K562 (cell line): Measurements from ENCODE around the gene PRICKLE4. TPM values are rescaled to one million over a fixed set of nuclear protein-coding genes. Genes with fewer than 3 reads are reported as not detected.
A peak's percentile ranks its signal among the peaks of the same experiment; 100 is the strongest.

Experiments used
- ARID1B ChIP-seq: fragments of 450-650 bp; IDR thresholded peaks from 2 replicates; pipeline ENCODE4 v1.6.1; 2016; ENCODE audit warnings: antibody characterized with exemption, mild to moderate bottlenecking, inconsistent platforms
- ARNT ChIP-seq, 2 experiments: fragments of 450-650 bp; IDR thresholded peaks; 2 replicates each; pipeline ENCODE4 v1.6.1; 2016; ENCODE audit warnings: mild to moderate bottlenecking in 1 of 2
- ATF6 ChIP-seq: sonication (generic); formaldehyde crosslinking; IDR thresholded peaks from 2 replicates; pipeline ENCODE4 v1.4.0; 2020; ENCODE audit warnings: mild to moderate bottlenecking, missing genetic modification reagents
- ATF7 ChIP-seq: fragments of 450-650 bp; IDR thresholded peaks from 2 replicates; pipeline ENCODE4 v1.7.1; 2014; ENCODE audit warnings: mild to moderate bottlenecking, moderate library complexity
- BHLHE40 ChIP-seq: IDR thresholded peaks from 2 replicates; pipeline ENCODE4 v1.6.1; 2011; ENCODE audit warnings: low read length, improper control_type of control experiment
- CCNT2 ChIP-seq: IDR thresholded peaks from 2 replicates; pipeline ENCODE4 v1.6.1; 2011; ENCODE audit warnings: borderline replicate concordance, low read depth, mild to moderate bottlenecking, moderate library complexity, mixed read lengths, low read length; ENCODE audit not compliant: insufficient read length; ENCODE audit errors: extremely low read depth
- HNRNPH1 ChIP-seq: fragments of 200-400 bp; formaldehyde crosslinking; optimal IDR thresholded peaks from 2 replicates; pipeline ENCODE3; 2017; ENCODE audit warnings: low read depth, mild to moderate bottlenecking, low read length, moderate library complexity
- KLF16 ChIP-seq: IDR thresholded peaks from 2 replicates; pipeline ENCODE4 v1.6.1; 2016; ENCODE audit warnings: antibody characterized with exemption
- NRF1 ChIP-seq, 2 experiments: fragments of 450-650 bp; IDR thresholded peaks in 1 of 2; conservative IDR thresholded peaks in 1 of 2; 2 replicates each; pipeline ENCODE4 v1.6.1; 2014; ENCODE audit warnings: mild to moderate bottlenecking in 2 of 2
- SAP30 ChIP-seq: fragments of 200-600 bp; sonication (generic); IDR thresholded peaks from 2 replicates; pipeline ENCODE4 v1.6.1; 2012; ENCODE audit warnings: borderline replicate concordance, low read depth, mild to moderate bottlenecking, moderate library complexity, low read length, control low read depth, inconsistent platforms; ENCODE audit not compliant: insufficient read depth, poor library complexity, severe bottlenecking
- ZBTB26 ChIP-seq: fragments of 450-650 bp; formaldehyde crosslinking; IDR thresholded peaks from 2 replicates; pipeline ENCODE4 v1.4.0; 2022; ENCODE audit warnings: missing genetic modification characterization
- ZNF449 ChIP-seq: fragments of 250-450 bp; sonication (Bioruptor Pico); IDR thresholded peaks from 2 replicates; pipeline ENCODE4 v1.8.0; 2022; ENCODE audit warnings: moderate library complexity, mild to moderate bottlenecking, inconsistent platforms
- ZNF512 ChIP-seq: IDR thresholded peaks from 2 replicates; pipeline ENCODE4 v1.6.1; 2016; ENCODE audit warnings: missing genetic modification characterization, missing compliant biosample characterization
- polyA plus RNA-seq, 8 experiments: library from polyadenylated mRNA; depleted of rRNA in 4 of 8; stranded (reverse) in 5 of 8; unstranded in 3 of 8; fragments of >200 nt; fragmentation: Nextera tagmentation in 2 of 8; fragmentation: Illumina TruSeq in 1 of 8; extraction: Ambion mirVana in 2 of 8; extraction: Trizol in 1 of 8; gene quantifications; 2 replicates each; pipeline versions ENCODE4 v1.2.1 to v1.2.3, GENCODE V29; 2011 to 2014; ENCODE audit warnings: inconsistent platforms in 1 of 8, missing spikeins in 1 of 8
- total RNA-seq, 7 experiments: library from RNA; depleted of rRNA in 6 of 7; stranded (reverse); fragments of >200 nt in 6 of 7; fragmentation: Illumina TruSeq in 2 of 7; extraction: Trizol in 2 of 7; gene quantifications; 2 replicates each; pipeline versions ENCODE4 v1.2.1 to v1.2.3, GENCODE V29; 2011 to 2021; ENCODE audit warnings: low replicate concordance in 1 of 7
- TF ChIP-seq, protein P1 (sequence below): fragments of 450-650 bp; formaldehyde crosslinking; IDR thresholded peaks from 2 replicates; pipeline ENCODE4 v1.4.0; 2020; ENCODE audit warnings: mild to moderate bottlenecking
- TF ChIP-seq, protein P2 (sequence below): sonication (generic); formaldehyde crosslinking; IDR thresholded peaks from 2 replicates; pipeline ENCODE4 v1.8.0; 2022; ENCODE audit warnings: missing genetic modification reagents, mild to moderate bottlenecking, moderate library complexity, borderline replicate concordance
- TF ChIP-seq, protein P3 (sequence below): fragments of 250-450 bp; sonication (Bioruptor Pico); IDR thresholded peaks from 2 replicates; pipeline ENCODE4 v1.8.0; 2021; ENCODE audit warnings: mild to moderate bottlenecking, moderate library complexity

PRICKLE4 gene
- total and polyA plus RNA-seq, 9 of the 15 experiments (the other 6 are each of a cell fraction or from before 2014, with no cell fraction given): 0.20 to 0.32 (median 0.27) TPM; not detected in 6

- TF ChIP-seq ATF6 (CRISPR knock-in tag): no peak
- peak; percentile 88 for TF ChIP-seq ARID1B
- TF ChIP-seq KLF16: no peak
- no peak for TF ChIP-seq ZNF449 (CRISPR knock-in tag)
- TF ChIP-seq, protein P1, sequence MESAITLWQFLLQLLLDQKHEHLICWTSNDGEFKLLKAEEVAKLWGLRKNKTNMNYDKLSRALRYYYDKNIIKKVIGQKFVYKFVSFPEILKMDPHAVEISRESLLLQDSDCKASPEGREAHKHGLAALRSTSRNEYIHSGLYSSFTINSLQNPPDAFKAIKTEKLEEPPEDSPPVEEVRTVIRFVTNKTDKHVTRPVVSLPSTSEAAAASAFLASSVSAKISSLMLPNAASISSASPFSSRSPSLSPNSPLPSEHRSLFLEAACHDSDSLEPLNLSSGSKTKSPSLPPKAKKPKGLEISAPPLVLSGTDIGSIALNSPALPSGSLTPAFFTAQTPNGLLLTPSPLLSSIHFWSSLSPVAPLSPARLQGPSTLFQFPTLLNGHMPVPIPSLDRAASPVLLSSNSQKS (CRISPR knock-in tag): no peak
- TF ChIP-seq HNRNPH1: no peak
- TF ChIP-seq ZBTB26 (CRISPR knock-in tag): no peak
- TF ChIP-seq, protein P2, sequence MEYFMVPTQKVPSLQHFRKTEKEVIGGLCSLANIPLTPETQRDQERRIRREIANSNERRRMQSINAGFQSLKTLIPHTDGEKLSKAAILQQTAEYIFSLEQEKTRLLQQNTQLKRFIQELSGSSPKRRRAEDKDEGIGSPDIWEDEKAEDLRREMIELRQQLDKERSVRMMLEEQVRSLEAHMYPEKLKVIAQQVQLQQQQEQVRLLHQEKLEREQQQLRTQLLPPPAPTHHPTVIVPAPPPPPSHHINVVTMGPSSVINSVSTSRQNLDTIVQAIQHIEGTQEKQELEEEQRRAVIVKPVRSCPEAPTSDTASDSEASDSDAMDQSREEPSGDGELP (CRISPR knock-in tag): no peak
- TF ChIP-seq, protein P3, sequence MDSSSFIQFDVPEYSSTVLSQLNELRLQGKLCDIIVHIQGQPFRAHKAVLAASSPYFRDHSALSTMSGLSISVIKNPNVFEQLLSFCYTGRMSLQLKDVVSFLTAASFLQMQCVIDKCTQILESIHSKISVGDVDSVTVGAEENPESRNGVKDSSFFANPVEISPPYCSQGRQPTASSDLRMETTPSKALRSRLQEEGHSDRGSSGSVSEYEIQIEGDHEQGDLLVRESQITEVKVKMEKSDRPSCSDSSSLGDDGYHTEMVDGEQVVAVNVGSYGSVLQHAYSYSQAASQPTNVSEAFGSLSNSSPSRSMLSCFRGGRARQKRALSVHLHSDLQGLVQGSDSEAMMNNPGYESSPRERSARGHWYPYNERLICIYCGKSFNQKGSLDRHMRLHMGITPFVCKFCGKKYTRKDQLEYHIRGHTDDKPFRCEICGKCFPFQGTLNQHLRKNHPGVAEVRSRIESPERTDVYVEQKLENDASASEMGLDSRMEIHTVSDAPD (CRISPR knock-in tag): no peak
- TF ChIP-seq NRF1 (conservative IDR thresholded peaks at IDR 0.05 in 1 of 2, IDR thresholded peaks at IDR 0.05 in 1 of 2): no peak
- no peak for TF ChIP-seq ARNT (IDR thresholded peaks at IDR 0.05)
- TF ChIP-seq ATF7: peak; percentile 83
- no peak for TF ChIP-seq BHLHE40
- TF ChIP-seq SAP30: no peak
- no peak for TF ChIP-seq ZNF512 (tag)
- no peak for TF ChIP-seq CCNT2
Observed at GRCh38 chr6:41747256-41748101, 33.1 kb upstream of the PRICKLE4 start, which contains the start of gene PGC (continued).
